Left lung (tissue), 14 donors: ENCODE data around the gene AKR1B15. TPM values are rescaled to one million over a fixed set of nuclear protein-coding genes. Genes with fewer than 3 reads are reported as not detected.
A peak's percentile ranks its signal among the peaks of the same experiment; 100 is the strongest.

ENCODE experiments used
- ATAC-seq: fragments of 200-7000 bp; cut with Tn5 transposase; one replicate; pipeline ENCODE4 v1.9.1; 2020; ENCODE audit warnings: moderate library complexity
- DNase-seq, 4 donors: peaks; one replicate each; pipeline ENCODE4 v3.0.0-alpha.2; 2013 to 2020
- H3K27ac ChIP-seq, 2 donors: fragments of 200-600 bp; sonication (generic) in 1 of 2; one replicate each; pipeline versions ENCODE4 v1.5.0 to v1.8.0; 2020 to 2021
- H3K27me3 ChIP-seq, 2 donors: fragments of 200-600 bp; sonication (generic) in 1 of 2; one replicate each; pipeline versions ENCODE4 v1.5.0 to v1.8.0; 2020 to 2021
- H3K36me3 ChIP-seq, 2 donors: fragments of 200-600 bp; sonication (generic) in 1 of 2; one replicate each; pipeline versions ENCODE4 v1.5.0 to v1.8.0; 2020 to 2021
- H3K4me1 ChIP-seq, 2 donors: fragments of 200-600 bp; one replicate each; pipeline ENCODE4 v1.8.0; 2021
- H3K4me3 ChIP-seq, 2 donors: fragments of 200-600 bp; sonication (generic) in 1 of 2; one replicate each; pipeline versions ENCODE4 v1.5.0 to v1.8.0; 2020 to 2021; ENCODE audit warnings: mild to moderate bottlenecking in 1 of 2
- H3K9me3 ChIP-seq, 2 donors: fragments of 200-600 bp; sonication (generic) in 1 of 2; one replicate each; pipeline versions ENCODE4 v1.5.0 to v1.8.0; 2020 to 2021
- intact Hi-C, 2 donors: fragments of 100-400 bp; cut with DNase I; formaldehyde crosslinking; loops; one replicate each; pipeline versions ENCODE4 v1.11.2 to v1.14.2; 2022
- long read RNA-seq, 12 donors: library from polyadenylated mRNA in 2 of 12; unstranded in 2 of 12; transcript quantifications; one replicate each; pipeline ENCODE4 v2.0.0 and lab custom pipeline, GENCODE V29; 2019 to 2026
- polyA plus RNA-seq, 6 donors: library from polyadenylated mRNA; unstranded; fragments of 120-200 nt; gene quantifications; one replicate each; pipeline ENCODE4 v1.2.1, GENCODE V29; 2013; ENCODE audit not compliant: insufficient read length in 6 of 6
- total RNA-seq, 2 donors: library from RNA; stranded (reverse); fragmentation: NEBNext Ultra II Directional; extraction: Animal tissue kit (Norgen Biotek cat#: 25700); gene quantifications; one replicate each; pipeline ENCODE4 v1.2.1, GENCODE V29; 2021
- TF ChIP-seq, protein P1 (sequence below), 2 donors: fragments of 200-600 bp; sonication (generic) in 1 of 2; IDR thresholded peaks; one replicate each; pipeline versions ENCODE4 v1.5.0 to v1.8.0; 2021; ENCODE audit warnings: antibody characterized with exemption in 2 of 2
- donor health status: DM: no; HTN: yes; CAD: no.
- donor health status: DM: no; HTN: no; CAD: no.

The AKR1B15 gene
- total RNA-seq (not detected), polyA plus RNA-seq (under 1 TPM in 5 of 6 donors, not detected in 1; 0.09 to 0.19 (median 0.14) TPM)
- long read RNA-seq, donor 1 = 0 reads
- long read RNA-seq, donor 2 = 0 reads
- long read RNA-seq, donor 3 = 0 reads
- long read RNA-seq, donor 4 = 0 reads
- long read RNA-seq, donor 5 = 0 reads
- long read RNA-seq, donor 6 = 0 reads
- long read RNA-seq, donor 7 = 0 reads
- long read RNA-seq, donor 8 = 0 reads
- long read RNA-seq, donor 9 = 0 reads
- long read RNA-seq, donor 10 = 0 reads
- long read RNA-seq, donor 11 = 0 reads
- long read RNA-seq, donor 12 = 0 reads

DNA sequence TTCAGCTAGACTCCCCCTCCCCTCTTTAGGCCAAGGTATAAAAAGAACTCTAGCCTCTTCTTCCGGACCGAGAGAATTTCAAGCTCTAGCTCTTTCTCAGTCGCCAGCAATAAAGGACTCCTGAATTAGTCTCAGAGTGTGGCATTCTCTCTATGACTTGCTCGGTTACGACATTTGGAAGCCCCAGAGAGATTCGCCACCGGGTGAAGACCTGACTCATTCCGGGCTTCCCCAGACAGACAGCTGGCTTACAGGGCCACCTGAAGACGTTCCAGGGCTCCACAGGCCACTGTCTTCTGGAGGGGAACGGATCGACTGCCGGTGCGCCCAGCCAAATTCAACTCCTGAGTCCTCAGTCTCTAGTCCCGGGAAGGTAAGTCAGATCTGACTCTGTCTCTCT, at the start of gene AKR1B15:
Gene AKR1B15, plus strand, starts transcription at position 234 of the 400 bp plus-strand sequence. CDS start 15,510 bp downstream, outside the sequence.
- no peak for DNase-seq
- no peaks in the 10 kb centered on the region for H3K36me3 ChIP-seq
- H3K4me1 ChIP-seq = no peaks in the 10 kb centered on the region
- no peak for ATAC-seq
- no peaks in the 10 kb centered on the region for H3K9me3 ChIP-seq
- TF ChIP-seq, protein P1, sequence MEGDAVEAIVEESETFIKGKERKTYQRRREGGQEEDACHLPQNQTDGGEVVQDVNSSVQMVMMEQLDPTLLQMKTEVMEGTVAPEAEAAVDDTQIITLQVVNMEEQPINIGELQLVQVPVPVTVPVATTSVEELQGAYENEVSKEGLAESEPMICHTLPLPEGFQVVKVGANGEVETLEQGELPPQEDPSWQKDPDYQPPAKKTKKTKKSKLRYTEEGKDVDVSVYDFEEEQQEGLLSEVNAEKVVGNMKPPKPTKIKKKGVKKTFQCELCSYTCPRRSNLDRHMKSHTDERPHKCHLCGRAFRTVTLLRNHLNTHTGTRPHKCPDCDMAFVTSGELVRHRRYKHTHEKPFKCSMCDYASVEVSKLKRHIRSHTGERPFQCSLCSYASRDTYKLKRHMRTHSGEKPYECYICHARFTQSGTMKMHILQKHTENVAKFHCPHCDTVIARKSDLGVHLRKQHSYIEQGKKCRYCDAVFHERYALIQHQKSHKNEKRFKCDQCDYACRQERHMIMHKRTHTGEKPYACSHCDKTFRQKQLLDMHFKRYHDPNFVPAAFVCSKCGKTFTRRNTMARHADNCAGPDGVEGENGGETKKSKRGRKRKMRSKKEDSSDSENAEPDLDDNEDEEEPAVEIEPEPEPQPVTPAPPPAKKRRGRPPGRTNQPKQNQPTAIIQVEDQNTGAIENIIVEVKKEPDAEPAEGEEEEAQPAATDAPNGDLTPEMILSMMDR (IDR thresholded peaks at IDR 0.05) = no peak
- no peak within 1 kb of the TSS for H3K27ac ChIP-seq
- intact Hi-C loops = no loop called here
- H3K27me3 ChIP-seq = no peaks in the 10 kb centered on the region
- no peak within 1 kb of the TSS for H3K4me3 ChIP-seq

DNA sequence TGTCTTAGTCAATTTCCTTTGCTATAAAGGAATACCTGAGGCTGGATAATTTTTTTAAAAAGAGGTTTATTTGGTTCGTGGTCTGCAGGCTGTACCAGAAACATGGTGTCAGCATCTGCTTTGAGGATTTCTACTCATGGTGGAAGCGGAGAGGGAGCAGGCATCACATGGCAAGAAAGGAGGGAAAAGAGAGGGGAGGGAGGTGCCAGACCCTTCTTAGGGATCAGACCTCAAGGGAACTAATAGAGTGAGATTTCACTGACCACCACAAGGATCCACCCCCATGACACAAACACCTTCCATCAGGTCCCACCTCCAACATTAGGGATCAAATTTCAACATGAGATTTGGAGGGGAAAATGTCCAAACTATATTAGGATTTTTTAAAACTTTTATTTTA, 48.5 kb upstream of the AKR1B15 start:
- no peak overlapping the region for H3K27ac ChIP-seq
- no peaks in the 10 kb centered on the region for H3K9me3 ChIP-seq
- DNase-seq (no peak), ATAC-seq (no peak)
- no peaks in the 10 kb centered on the region for H3K36me3 ChIP-seq
- peaks cover 0 to 5% of the 10 kb centered on the region in 2 donors for H3K4me1 ChIP-seq
- intact Hi-C loops = no loop called here
- peaks cover 0 to 3% of the 10 kb centered on the region in 2 donors for H3K27me3 ChIP-seq
- H3K4me3 ChIP-seq = no peak overlapping the region
- TF ChIP-seq, protein P1 (IDR thresholded peaks at IDR 0.05) = no peak

GRCh38 chr7:134500982-134501381, 47.9 kb upstream of the AKR1B15 start:
- no peaks in the 10 kb centered on the region for H3K36me3 ChIP-seq
- ATAC-seq (no peak), DNase-seq (no peak)
- TF ChIP-seq, protein P1 (IDR thresholded peaks at IDR 0.05) = no peak
- no peaks in the 10 kb centered on the region for H3K27me3 ChIP-seq
- H3K4me3 ChIP-seq = no peak overlapping the region
- H3K27ac ChIP-seq = no peak overlapping the region
- H3K9me3 ChIP-seq = no peaks in the 10 kb centered on the region
- intact Hi-C loops = no loop called here
- H3K4me1 ChIP-seq = peaks cover 0 to 5% of the 10 kb centered on the region in 2 donors

GRCh38 chr7:134502463-134503371, 46.2 kb upstream of the AKR1B15 start:
- Histone ChIP-seq H3K27ac (peak overlapping the region in 1 of 2 donors; percentile 25), H3K4me3 (no peak overlapping the region), H3K27me3 (no peaks in the 10 kb centered on the region), H3K4me1 (peaks cover 0 to 5% of the 10 kb centered on the region in 2 donors), H3K36me3 (no peaks in the 10 kb centered on the region), H3K9me3 (no peaks in the 10 kb centered on the region)
- TF ChIP-seq, protein P1 (IDR thresholded peaks at IDR 0.05) = no peak
- ATAC-seq (peak; percentile 77), DNase-seq (peak in 2 of 4 donors; percentile 41 to 54)
- intact Hi-C loops = no loop called here

- ATAC-seq (no peak), DNase-seq (no peak)
- intact Hi-C loops = no loop called here
- Histone ChIP-seq H3K9me3 (no peaks in the 10 kb centered on the region), H3K4me3 (no peak overlapping the region), H3K27ac (no peak overlapping the region), H3K4me1 (peaks cover 0 to 5% of the 10 kb centered on the region in 2 donors), H3K27me3 (no peaks in the 10 kb centered on the region), H3K36me3 (no peaks in the 10 kb centered on the region)
- TF ChIP-seq, protein P1 (IDR thresholded peaks at IDR 0.05) = no peak
Observed at GRCh38 chr7:134504660-134505164, 44.2 kb upstream of the AKR1B15 start.
